GM21528 (cell line): ENCODE results near the gene CUX1.
"Not testable (repeated sequence)": the region's sequence is repeated elsewhere in the genome, so short reads cannot be mapped to it uniquely, and the experiment has no call there.

Source experiments
- ATAC-seq: cut with Tn5 transposase; IDR thresholded peaks from one replicate; pipeline ENCODE4 v1.9.1; 2021; ENCODE audit warnings: mild to moderate bottlenecking, moderate library complexity; ENCODE audit not compliant: unreplicated experiment, low FRiP score

CUX1 gene

GRCh38 chr7:101964680-101965452 lies 147.4 kb downstream of the CUX1 start:
- no peak for ATAC-seq

- ATAC-seq: no peak
Measured at GRCh38 chr7:101968720-101969466, 151.5 kb downstream of the CUX1 start.

- ATAC-seq: no peak
Measured at GRCh38 chr7:101969997-101970585, 152.7 kb downstream of the CUX1 start.

GRCh38 chr7:101970801-101971200 lies 153.4 kb downstream of the CUX1 start:
- ATAC-seq: no peak

- no peak for ATAC-seq
Measured at GRCh38 chr7:101971457-101971856, 154.0 kb downstream of the CUX1 start.

GRCh38 chr7:101972627-101973026 lies 155.2 kb downstream of the CUX1 start:
- ATAC-seq: no peak

- ATAC-seq: no peak
Measured at GRCh38 chr7:101973130-101973529, 155.7 kb downstream of the CUX1 start.

- ATAC-seq: no peak
Measured at GRCh38 chr7:101974393-101974792, 157.0 kb downstream of the CUX1 start.

GRCh38 chr7:101975046-101975445 lies 157.6 kb downstream of the CUX1 start:
- no peak for ATAC-seq

GRCh38 chr7:101976411-101976810 lies 159.0 kb downstream of the CUX1 start:
- no peak for ATAC-seq

- no peak for ATAC-seq
Measured at GRCh38 chr7:101977249-101977648, 159.8 kb downstream of the CUX1 start.

GRCh38 chr7:101978683-101979082 lies 161.3 kb downstream of the CUX1 start:
- ATAC-seq: no peak

- no peak for ATAC-seq
Measured at GRCh38 chr7:101983147-101983811, 165.9 kb downstream of the CUX1 start.

GRCh38 chr7:101984133-101984879 lies 166.9 kb downstream of the CUX1 start:
- ATAC-seq: no peak

GRCh38 chr7:101985057-101985902 lies 167.9 kb downstream of the CUX1 start:
- ATAC-seq: no peak

- ATAC-seq: no peak
Measured at GRCh38 chr7:101985903-101986734, 168.7 kb downstream of the CUX1 start.

- ATAC-seq: no peak
Measured at GRCh38 chr7:101987494-101987893, 170.1 kb downstream of the CUX1 start.

- ATAC-seq: not testable (repeated sequence)
Measured at GRCh38 chr7:101988060-101988459, 170.6 kb downstream of the CUX1 start.

GRCh38 chr7:101988513-101988912 lies 171.1 kb downstream of the CUX1 start:
- no peak for ATAC-seq
